Liver (tissue), 3 donors: ENCODE results near the gene HUWE1.

Experiments
- ATF3 ChIP-seq: IDR thresholded peaks from 2 replicates; pipeline ENCODE4 v1.6.1; 2016; ENCODE audit warnings: antibody characterized with exemption
- CTCF ChIP-seq: fragments of 150-350 bp; IDR thresholded peaks from 2 replicates; pipeline ENCODE4 v1.5.1; 2017; ENCODE audit warnings: improper control_type of control experiment, low read depth, low read length; ENCODE audit not compliant: missing input control
- FOXA1 ChIP-seq: IDR thresholded peaks from 2 replicates; pipeline ENCODE4 v1.6.1; 2016; ENCODE audit warnings: antibody characterized with exemption
- GABPA ChIP-seq, 2 donors: IDR thresholded peaks in 1 of 2; conservative IDR thresholded peaks in 1 of 2; 2 replicates each; pipeline ENCODE4 v1.6.1; 2016; ENCODE audit warnings: antibody characterized with exemption in 2 of 2, mild to moderate bottlenecking in 1 of 2, moderate library complexity in 1 of 2
- MAX ChIP-seq: IDR thresholded peaks from 2 replicates; pipeline ENCODE4 v1.6.1; 2016; ENCODE audit warnings: antibody characterized with exemption
- RAD21 ChIP-seq, 2 donors: IDR thresholded peaks; 2 replicates each; pipeline ENCODE4 v1.6.1; 2016; ENCODE audit warnings: antibody characterized with exemption in 2 of 2, mild to moderate bottlenecking in 2 of 2
- REST ChIP-seq: IDR thresholded peaks from 2 replicates; pipeline ENCODE4 v1.6.1; 2016; ENCODE audit warnings: antibody characterized with exemption, mild to moderate bottlenecking
- RXRA ChIP-seq, 2 donors: IDR thresholded peaks; 2 replicates each; pipeline ENCODE4 v1.6.1; 2017 to 2018; ENCODE audit warnings: antibody characterized with exemption in 2 of 2, mild to moderate bottlenecking in 1 of 2
- SP1 ChIP-seq: IDR thresholded peaks from 2 replicates; pipeline ENCODE4 v1.6.1; 2018; ENCODE audit warnings: antibody characterized with exemption, mild to moderate bottlenecking
- TAF1 ChIP-seq: conservative IDR thresholded peaks from 2 replicates; pipeline ENCODE4 v1.6.1; 2016; ENCODE audit warnings: antibody characterized with exemption, mild to moderate bottlenecking
- YY1 ChIP-seq: IDR thresholded peaks from 2 replicates; pipeline ENCODE4 v1.6.1; 2016; ENCODE audit warnings: antibody characterized with exemption, mild to moderate bottlenecking
- donor health status: healthy.
- donor health status: healthy.

- no peak for TF ChIP-seq CTCF
- no peak for TF ChIP-seq FOXA1
- no peak for TF ChIP-seq YY1
- TF ChIP-seq RAD21 (IDR thresholded peaks at IDR 0.05) = no peak
- no peak for TF ChIP-seq TAF1
- no peak for TF ChIP-seq MAX
- TF ChIP-seq ATF3 = no peak
- TF ChIP-seq REST = no peak
- TF ChIP-seq SP1 = no peak
- TF ChIP-seq RXRA (IDR thresholded peaks at IDR 0.05) = no peak
- TF ChIP-seq GABPA (IDR thresholded peaks at IDR 0.05 in 1 of 2, conservative IDR thresholded peaks at IDR 0.05 in 1 of 2) = no peak
These were observed 30.0 kb upstream of the HUWE1 start for GRCh38 chrX:53716328-53717088.
